Activated CD4-positive, CD25-positive, alpha-beta regulatory T cell (primary cell): ENCODE results near the gene CTNNA1.
"Not testable (repeated sequence)": the region's sequence is repeated elsewhere in the genome, so short reads cannot be mapped to it uniquely, and the experiment has no call there.

Experiments used
- DNase-seq, 4 experiments: peaks; one replicate each; lab custom pipeline; 2025; lab: John Stamatoyannopoulos, UW

Gene CTNNA1, protein sequence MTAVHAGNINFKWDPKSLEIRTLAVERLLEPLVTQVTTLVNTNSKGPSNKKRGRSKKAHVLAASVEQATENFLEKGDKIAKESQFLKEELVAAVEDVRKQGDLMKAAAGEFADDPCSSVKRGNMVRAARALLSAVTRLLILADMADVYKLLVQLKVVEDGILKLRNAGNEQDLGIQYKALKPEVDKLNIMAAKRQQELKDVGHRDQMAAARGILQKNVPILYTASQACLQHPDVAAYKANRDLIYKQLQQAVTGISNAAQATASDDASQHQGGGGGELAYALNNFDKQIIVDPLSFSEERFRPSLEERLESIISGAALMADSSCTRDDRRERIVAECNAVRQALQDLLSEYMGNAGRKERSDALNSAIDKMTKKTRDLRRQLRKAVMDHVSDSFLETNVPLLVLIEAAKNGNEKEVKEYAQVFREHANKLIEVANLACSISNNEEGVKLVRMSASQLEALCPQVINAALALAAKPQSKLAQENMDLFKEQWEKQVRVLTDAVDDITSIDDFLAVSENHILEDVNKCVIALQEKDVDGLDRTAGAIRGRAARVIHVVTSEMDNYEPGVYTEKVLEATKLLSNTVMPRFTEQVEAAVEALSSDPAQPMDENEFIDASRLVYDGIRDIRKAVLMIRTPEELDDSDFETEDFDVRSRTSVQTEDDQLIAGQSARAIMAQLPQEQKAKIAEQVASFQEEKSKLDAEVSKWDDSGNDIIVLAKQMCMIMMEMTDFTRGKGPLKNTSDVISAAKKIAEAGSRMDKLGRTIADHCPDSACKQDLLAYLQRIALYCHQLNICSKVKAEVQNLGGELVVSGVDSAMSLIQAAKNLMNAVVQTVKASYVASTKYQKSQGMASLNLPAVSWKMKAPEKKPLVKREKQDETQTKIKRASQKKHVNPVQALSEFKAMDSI

DNA sequence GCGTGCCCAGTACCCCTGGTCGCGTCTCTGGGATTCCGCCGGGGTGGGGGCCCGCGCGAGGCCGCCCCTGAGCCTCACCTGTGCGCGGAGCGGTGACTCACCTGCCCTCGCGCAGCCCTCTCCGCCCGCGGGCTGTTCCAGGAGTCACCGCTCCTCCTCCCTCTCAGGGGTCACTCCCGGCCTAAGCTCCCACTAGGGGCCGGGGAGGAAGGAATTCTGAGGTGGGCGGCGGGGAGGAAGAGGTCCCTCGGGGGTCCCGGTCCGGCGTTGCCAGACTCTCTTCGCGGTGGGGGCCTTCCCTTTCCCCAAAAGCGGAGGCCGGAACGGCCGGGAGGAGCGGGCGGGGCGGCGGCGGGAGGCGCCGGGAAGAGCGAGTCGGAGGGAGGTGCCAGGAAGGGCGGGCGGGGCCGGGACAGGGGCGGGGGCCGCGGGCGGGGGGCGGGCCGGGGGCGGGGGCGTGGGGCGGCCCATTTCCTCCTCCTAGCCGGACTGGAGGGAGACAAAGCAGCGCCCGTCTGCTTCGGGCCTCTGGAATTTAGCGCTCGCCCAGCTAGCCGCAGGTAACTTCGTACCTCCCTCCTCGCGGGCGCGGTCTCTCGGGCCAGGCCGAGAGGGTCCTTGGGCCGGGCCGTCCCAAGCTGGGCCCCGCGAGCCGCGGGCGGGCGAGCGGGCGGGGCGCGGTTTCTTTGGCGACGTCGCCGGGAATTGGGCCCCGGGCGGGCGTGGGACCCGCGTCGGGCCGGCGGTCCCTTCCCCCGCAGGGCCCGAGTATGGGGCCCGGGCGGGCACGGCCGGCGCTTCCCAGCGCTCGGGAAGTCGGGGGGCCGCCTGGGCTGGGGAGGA lies at the start of gene CTNNA1:
Gene CTNNA1 (plus strand): TSS at position 475 of the 843 bp plus-strand sequence. CDS start 28,500 bp downstream, outside the sequence.
- peak; percentile 18 to 48 (median 33) for DNase-seq

DNA sequence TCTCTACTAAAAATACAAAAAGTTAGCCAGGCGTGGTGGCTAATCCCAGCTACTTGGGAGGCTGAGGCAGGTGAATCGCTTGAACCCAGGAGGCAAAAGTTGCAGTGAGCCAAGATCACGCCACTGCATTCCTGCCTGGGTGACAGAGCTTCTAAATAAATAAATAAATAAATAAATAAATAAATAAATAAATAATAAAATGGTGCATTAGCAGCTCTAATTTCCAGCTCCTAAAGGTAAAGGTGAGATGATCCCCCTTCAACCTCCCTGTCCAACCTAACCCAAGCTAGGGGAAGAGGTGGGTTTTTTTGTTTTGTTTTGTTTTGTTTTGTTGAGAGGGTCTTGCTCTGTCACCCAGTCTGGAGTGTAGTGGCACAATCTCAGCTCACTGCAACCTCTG lies 49.4 kb upstream of the CTNNA1 start:
- not testable (repeated sequence) for DNase-seq

DNA sequence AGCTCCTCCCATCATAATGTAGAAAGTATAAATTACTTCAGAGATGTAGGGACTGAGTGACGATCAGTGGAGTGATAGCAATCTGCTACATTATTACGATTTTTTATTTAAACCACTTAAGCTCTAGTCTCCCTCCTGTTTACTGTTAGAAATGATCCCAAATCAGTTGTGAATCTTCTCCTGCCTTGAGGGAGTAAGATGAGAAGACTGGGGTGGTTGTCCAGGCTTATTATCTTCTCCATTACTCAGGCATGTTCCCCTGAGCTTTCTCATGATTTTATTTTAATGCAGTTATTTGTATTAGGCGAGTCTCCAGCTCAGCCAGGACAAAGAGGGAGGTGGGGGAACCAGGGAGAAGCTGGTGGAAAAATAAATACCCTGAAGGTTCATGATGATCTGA lies 48.2 kb upstream of the CTNNA1 start:
- DNase-seq = no peak

DNA sequence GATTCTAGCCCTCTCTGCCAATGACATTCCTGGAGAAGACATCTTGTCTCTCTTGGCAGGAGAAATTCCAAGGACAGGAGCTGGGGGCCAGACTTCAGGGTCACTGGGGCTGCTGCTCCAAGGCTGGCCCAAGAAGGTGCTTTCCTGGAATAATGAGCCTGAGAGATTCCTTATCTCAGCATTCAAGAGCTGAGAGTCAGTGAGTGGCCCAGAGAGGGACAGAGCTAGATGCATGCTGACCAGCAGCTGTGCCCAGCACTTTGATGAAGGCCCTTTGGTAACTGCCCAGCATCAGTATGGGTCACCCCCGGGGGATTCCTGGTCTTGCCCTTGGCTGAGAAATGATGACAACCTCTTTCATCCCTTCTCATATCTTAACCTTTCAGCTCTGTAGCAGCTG lies 47.7 kb upstream of the CTNNA1 start:
- DNase-seq = no peak

DNA sequence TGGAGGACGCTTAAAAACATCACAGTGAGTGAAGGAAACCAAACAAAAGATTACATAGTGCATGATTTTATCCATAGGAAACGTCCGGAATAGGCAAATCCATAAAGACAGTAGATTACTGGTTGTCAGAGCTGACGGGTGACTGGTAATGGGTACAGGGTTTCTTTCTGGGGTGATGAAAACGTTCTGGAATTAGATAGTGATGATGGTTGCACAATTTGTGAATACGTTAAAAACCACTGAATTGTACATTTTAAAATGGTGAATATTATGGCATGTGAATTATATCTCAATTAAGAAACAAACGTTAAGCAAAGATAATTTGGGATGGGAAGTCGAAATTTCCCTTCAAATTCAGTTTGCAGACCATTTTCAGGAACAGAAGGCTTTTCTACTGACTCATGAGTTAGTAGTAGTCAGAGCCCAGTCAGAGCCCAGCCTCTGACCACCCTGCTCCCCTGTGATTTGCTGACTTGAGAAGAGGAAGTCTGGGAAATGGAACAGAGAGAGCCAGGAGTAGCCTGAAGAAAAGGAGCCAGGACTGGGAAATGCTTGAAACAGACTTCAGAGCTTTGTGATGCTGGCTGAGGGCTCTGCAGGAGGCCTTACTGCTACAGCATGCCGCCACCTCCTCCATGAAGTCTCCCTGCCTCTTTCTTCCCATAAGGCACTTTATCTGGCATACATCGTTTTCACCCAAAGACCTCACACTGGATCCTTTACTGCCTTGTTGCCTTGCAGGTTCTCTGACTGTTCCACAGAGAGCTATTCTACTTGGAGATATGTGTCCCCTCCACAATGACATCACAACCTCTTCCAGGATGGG lies 46.4 kb upstream of the CTNNA1 start:
- no peak for DNase-seq

DNA sequence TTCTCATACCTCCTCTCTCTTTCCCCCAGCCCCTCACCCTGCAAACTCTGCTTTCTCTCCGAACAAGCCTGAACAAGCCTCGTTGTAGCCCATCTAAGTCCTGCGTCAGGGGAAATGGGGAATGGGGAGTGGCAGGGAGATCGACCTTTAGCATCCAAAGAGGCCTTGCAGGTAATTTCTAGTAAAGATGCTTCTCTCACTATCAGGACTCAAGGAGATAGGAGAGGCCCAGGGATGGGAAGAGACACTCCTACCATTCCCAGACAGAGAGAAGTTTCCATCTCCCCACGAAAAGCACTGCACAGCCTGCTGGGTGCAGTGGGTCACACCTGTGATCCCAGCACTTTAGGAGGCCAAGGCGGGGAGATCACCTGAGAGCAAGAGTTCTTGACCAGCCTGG lies 44.4 kb upstream of the CTNNA1 start:
- DNase-seq = no peak

DNA sequence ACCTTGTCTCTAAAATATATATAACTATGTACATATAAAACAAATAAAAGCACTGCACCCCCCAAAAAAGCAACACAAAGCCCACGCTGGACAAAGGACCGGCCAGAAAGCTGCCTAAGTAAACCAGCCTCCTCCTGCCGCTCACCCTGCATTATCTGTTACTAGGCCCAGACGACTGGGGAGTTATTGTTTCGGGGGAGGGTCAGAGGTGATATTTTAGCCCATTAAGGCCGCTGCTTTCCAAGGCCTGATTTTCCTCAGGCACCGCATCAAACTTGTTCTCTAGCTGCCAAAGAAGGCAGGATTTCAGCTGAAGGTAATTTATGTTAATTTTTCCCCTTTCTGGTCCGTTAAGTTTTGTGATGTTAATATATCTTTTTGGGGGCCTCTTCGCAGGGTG lies 44.0 kb upstream of the CTNNA1 start:
- DNase-seq = no peak

DNA sequence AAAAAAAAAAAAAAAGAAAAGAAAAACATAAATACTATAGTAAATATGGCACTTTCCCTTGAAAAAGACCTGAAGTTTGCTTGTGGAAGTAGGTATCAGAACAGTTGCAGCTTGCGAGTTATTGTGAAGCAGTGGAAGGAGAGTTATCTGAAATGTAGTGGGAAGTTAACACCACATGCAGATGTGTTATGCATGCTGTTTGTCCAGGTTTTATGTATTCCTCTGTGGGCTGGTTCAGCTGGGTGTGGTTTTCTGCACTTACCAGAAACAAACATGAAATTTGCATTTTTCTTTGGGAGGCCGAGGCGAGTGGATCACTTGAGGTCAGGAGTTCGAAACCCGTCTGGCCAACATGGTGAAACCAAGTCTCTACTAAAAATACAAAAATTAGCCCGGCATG lies 42.1 kb upstream of the CTNNA1 start:
- DNase-seq = no peak

DNA sequence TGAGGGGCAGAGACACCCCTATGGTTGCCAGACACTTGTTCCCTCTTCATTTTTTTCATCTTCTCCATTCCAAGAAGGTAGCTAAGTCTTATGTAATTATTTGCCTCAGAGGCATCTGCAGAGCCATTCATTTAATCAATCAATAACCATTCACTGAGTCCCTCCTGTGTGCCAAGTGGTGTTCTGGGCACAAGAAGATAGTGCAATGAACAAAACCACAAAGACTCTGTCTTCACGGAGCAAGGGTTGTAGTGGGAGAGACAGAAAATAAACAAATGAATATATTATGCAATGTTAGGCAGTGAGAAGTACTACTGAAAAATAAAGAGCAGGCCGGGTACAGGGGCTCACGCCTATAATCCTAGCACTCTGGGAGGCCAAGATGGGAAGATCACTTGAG lies 41.4 kb upstream of the CTNNA1 start:
- no peak for DNase-seq

DNA sequence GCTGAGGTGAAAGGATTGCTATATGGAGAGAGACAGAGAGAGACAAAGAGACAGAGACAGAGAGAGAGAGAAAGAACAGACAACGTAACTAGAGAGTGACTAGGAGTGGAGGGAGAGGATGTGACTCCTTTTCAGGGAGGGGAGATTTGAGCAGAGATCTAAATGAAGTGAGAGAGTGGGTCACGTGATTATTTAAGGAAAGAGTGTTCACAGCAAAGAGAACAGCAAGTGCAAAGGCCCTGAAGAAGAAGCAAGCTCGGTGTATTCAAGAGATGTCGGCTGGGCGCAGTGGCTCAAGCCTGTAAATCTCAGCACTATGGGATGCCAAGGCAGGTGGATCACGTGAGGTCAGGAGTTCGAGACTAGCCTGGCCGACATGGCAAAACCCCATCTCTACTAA lies 40.9 kb upstream of the CTNNA1 start:
- DNase-seq = no peak

DNA sequence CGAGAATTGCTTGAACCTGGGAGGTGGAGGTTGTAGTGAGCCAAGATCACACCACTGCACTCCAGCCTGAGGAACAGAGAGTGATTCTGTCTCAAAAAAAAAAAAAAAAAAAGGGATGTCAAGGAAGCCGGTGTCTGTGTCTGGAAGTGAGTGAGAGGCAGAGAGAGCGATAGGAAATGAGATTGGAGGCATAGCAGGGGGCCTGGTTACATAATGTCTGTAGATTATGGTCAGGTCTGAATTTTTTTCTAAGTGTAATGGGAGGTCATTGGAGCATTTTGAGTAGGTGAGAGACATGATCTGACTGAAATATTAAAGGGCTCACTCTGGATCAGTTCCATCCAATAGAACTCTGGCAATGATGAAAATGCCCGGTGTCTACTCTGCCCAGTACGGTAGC lies 40.4 kb upstream of the CTNNA1 start:
- DNase-seq = no peak

DNA sequence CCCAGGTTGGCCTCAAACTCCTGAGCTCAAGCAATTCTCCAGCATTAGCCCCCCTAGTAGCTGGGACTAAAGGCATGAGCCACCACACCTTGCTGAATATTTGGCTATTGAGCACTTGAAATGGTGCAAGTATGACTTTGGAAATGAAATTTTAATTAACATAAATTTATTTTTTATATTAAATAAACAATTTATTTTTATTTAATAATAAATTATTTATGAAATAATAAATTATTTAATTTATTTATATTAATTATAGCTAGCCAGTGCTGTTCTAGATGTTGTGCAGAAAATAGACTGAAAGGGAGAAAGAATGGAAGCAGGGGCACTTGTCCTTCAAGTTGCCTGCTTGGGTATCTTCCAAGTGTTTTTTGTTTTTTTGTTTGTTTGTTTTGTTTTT lies 40.0 kb upstream of the CTNNA1 start:
- DNase-seq = no peak

DNA sequence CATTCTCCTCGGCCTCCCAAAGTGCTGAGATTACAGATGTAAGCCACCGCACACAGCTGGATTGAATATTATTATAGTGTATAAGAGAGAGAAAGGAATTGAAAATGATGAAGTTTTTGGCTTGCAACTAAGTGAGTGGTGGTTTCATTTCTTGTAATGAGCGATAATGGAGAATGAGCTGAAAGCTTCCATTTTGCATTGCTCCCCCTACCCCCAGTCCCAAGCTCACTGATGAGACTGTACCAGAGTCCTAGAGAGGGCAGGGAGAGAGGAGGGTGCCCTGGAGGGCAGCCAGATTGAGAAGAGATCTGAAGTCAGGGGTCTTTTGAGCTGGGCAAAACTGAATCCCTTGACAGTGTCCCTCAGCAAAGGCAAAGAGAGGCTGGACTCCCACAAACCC lies 38.5 kb upstream of the CTNNA1 start:
- no peak for DNase-seq

DNA sequence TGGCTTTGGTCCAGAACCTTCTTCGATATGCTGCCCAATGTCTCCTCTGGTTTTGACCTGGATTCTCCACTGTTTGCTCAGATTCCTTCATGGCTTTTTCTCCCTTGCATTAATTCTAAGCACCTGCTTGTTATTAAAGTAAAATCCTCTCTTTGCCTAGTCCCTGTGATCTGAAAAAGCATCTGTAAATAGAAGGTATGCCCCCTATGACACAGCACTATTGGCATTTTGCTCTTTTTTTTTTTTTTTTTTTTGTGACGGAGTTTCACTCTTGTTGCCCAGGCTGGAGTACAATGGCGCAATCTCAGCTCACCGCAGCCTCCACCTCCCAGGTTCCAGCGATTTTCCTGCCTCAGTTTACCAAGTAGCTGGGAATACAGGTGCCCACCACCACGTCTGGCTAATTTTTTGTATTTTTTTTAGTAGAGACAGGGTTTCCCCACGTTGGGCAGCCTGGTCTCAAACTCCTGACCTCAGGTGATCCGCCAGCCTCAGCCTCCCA lies 37.2 kb upstream of the CTNNA1 start:
- not testable (repeated sequence) for DNase-seq

DNA sequence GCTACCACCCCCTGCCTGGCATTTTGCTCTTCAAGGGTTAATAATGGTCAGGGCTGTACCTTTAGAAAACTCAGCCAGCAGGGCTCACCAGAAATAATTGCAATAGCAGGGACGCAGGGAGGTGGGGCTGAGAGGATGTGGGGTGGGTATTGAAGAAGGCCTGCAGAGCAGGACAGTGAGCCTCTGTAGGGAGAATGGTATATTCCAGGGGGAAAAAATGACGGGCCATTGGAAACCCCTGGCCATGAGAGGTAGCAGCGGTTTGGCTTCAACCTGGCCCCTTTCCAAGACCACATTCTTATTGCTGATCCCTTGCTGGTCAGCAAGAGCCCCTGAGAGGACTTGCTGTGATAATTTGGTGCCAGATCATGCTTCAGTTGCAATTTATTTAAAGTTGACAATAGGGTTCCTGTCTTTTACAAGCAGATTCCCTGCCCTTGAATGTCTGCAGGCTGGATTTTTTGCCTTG lies 36.7 kb upstream of the CTNNA1 start:
- no peak for DNase-seq

DNA sequence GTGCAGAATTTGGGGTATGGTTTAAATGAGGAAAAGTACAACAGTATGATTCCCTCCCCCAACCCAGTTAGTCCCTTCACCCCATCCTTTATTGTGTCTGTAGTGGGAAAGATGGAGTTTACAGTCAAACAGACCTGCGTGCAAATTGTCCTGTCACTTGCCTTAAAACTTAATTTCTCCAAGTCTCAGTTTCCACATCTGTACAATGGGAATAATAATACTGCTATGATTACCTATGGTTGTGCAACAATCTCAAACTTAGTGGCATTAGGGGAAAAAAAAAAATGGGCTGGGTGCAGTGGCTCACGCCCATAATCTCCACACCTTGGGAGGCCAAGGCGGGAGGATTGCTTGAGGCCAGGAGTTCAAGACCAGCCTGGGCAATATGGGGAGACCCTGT lies 35.8 kb upstream of the CTNNA1 start:
- no peak for DNase-seq

DNA sequence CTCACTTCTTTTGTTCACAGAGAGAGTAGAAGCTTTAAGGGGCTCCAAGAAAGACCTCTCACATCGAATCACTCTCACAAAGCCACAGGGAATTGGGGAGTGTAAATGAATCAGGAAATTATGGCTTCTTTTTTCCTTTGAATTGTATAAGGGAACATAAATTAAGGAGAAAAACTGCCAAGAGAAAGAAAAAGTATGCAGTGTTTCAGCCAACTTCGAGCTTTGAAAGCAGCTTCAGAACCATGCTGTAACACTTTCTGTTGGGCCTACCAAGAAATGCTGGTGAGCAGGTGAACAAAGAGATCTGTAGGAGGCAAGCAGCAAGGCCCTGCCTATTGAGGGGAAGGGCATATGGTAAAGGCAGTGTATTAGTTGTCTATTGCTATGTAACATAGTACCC lies 33.4 kb upstream of the CTNNA1 start:
- DNase-seq = no peak

DNA sequence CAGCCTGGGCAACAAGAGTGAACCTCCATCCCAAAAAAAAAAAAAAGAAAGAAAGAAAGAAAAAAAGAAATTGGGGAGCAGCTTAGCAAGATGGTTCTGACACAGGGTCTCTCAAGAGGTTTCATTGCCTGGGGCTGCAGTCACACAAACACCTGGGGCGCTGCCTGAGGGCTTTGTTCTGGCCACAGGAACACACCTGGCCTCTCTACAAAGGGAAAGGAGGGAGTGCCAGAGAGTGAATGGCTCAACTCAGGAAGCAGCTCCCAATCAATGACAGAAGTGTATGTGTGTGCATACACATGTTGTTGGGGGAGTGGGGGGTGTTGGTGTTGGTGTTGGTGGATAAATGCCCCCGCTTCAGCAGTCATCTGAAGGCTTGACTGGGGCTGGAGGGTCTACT lies 32.4 kb upstream of the CTNNA1 start:
- DNase-seq = no peak

DNA sequence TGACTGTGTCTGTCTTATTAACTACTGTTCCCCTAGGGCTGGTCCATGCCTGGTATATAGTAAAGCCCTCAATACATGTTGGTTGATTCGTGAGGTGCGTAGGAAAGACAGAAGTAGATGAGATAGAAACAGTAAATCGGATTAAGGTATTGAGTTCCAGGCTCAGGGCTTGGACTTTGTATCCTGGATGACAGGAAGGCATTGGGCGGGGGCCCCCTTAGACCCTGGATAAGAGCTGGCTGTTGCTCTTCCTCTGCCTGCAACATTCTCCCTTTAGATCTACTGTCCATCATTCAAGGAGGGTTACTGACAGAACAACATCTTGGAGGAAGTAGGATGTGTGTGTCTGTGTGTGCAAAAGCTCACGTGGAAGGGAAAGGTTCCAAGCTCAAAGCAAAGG lies 31.2 kb upstream of the CTNNA1 start:
- no peak for DNase-seq

DNA sequence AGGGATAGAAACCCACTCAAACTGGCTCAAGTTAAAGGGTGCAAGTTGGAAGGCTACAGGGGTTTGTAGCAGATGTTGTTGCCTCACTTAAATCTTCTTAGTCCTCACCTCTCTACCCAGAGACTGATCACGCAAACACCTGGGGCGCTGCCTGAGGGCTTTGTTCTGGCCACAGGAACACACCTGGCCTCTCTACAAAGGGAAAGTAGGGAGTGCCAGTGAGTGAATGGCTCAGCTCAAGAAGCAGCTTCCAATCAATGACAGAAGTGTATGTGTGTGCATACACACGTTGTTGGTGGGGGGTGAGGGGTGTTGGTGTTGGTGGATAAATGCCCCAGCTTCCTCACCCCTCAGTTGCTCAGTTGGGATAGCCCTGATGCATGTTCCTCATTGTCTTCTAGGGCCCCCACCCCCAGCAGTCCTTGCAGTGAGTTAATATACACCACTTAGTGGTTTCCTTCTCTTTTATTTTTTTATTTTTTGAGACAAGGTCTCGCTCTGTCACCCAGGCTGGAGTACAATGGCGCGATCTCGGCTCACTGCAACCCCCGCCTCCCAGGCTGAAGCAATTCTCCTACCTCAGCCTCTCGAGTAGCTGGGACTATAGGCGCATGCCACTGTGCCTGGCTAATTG lies 30.6 kb upstream of the CTNNA1 start:
- no peak for DNase-seq
